HepG2 (cell line): ENCODE measurements around the gene GALNT15. TPM values are rescaled to one million over a fixed set of nuclear protein-coding genes. Genes with fewer than 3 reads are reported as not detected.
A peak's percentile ranks its signal among the peaks of the same experiment; 100 is the strongest.

ENCODE experiments used
- CTCF ChIP-seq: sonication (generic); formaldehyde crosslinking; IDR thresholded peaks from 2 replicates; pipeline ENCODE4 v1.5.0; 2020; ENCODE audit warnings: mild to moderate bottlenecking, missing genetic modification reagents, moderate library complexity
- EP300 ChIP-seq, 3 experiments: sonication (generic) in 1 of 3; formaldehyde crosslinking in 1 of 3; IDR thresholded peaks; 2 replicates each; pipeline versions ENCODE4 v1.5.1 to v1.6.1; 2011 to 2020; ENCODE audit warnings: low read depth in 2 of 3, low read length in 2 of 3, borderline replicate concordance in 1 of 3, improper control_type of control experiment in 1 of 3, mild to moderate bottlenecking in 1 of 3, missing genetic modification reagents in 1 of 3, moderate library complexity in 1 of 3
- GABPB1 ChIP-seq: IDR thresholded peaks from 2 replicates; pipeline ENCODE4 v1.6.1; 2016; ENCODE audit warnings: mild to moderate bottlenecking, missing genetic modification reagents, moderate library complexity, missing compliant biosample characterization
- IKZF5 ChIP-seq: IDR thresholded peaks from 2 replicates; pipeline ENCODE4 v1.6.1; 2018; ENCODE audit warnings: missing genetic modification reagents, mild to moderate bottlenecking, missing compliant biosample characterization
- JARID2 ChIP-seq: sonication (generic); formaldehyde crosslinking; IDR thresholded peaks from 2 replicates; pipeline ENCODE4 v1.8.1; 2023; ENCODE audit warnings: missing genetic modification reagents, inconsistent platforms; ENCODE audit not compliant: insufficient replicate concordance
- KLF9 ChIP-seq: IDR thresholded peaks from 2 replicates; pipeline ENCODE4 v1.6.1; 2016; ENCODE audit warnings: low read depth
- MAX ChIP-seq: IDR thresholded peaks from 2 replicates; pipeline ENCODE4 v1.6.1; 2012; ENCODE audit warnings: inconsistent platforms
- MTA1 ChIP-seq: sonication (generic); formaldehyde crosslinking; IDR thresholded peaks from 2 replicates; pipeline ENCODE4 v1.4.0; 2020; ENCODE audit warnings: missing genetic modification reagents, mild to moderate bottlenecking, borderline replicate concordance
- PBX2 ChIP-seq: IDR thresholded peaks from 2 replicates; pipeline ENCODE4 v1.6.1; 2016; ENCODE audit warnings: control low read depth
- RFXAP ChIP-seq: sonication (generic); formaldehyde crosslinking; IDR thresholded peaks from 2 replicates; pipeline ENCODE4 v1.4.0; 2020; ENCODE audit warnings: missing genetic modification reagents, borderline replicate concordance
- SIX4 ChIP-seq: sonication (generic); formaldehyde crosslinking; IDR thresholded peaks from 2 replicates; pipeline ENCODE4 v1.4.0; 2020; ENCODE audit warnings: missing genetic modification reagents
- SMAD9 ChIP-seq: sonication (generic); formaldehyde crosslinking; IDR thresholded peaks from 2 replicates; pipeline ENCODE4 v1.5.1; 2020; ENCODE audit warnings: mild to moderate bottlenecking, missing genetic modification reagents
- ZFAT ChIP-seq: sonication (generic); formaldehyde crosslinking; conservative IDR thresholded peaks from 2 replicates; pipeline ENCODE4 v1.8.1; 2023; ENCODE audit warnings: missing genetic modification reagents, inconsistent platforms
- ZKSCAN1 ChIP-seq: fragments of 150-350 bp; IDR thresholded peaks from 2 replicates; pipeline ENCODE4 v1.6.1; 2014; ENCODE audit warnings: low read length
- ZMYM4 ChIP-seq: sonication (generic); formaldehyde crosslinking; IDR thresholded peaks from 2 replicates; pipeline ENCODE4 v1.8.1; 2023; ENCODE audit warnings: mild to moderate bottlenecking, missing genetic modification reagents
- ZNF382 ChIP-seq: sonication (generic); formaldehyde crosslinking; IDR thresholded peaks from 2 replicates; pipeline ENCODE4 v1.5.0; 2020; ENCODE audit warnings: missing genetic modification reagents, mild to moderate bottlenecking, borderline replicate concordance
- ZNF44 ChIP-seq: sonication (generic); formaldehyde crosslinking; IDR thresholded peaks from 2 replicates; pipeline ENCODE4 v1.5.1; 2020; ENCODE audit warnings: mild to moderate bottlenecking, missing genetic modification reagents
- ZNF639 ChIP-seq: conservative IDR thresholded peaks from 2 replicates; pipeline ENCODE4 v1.6.1; 2018; ENCODE audit warnings: missing genetic modification reagents
- ZNF720 ChIP-seq: sonication (generic); formaldehyde crosslinking; IDR thresholded peaks from 2 replicates; pipeline ENCODE4 v1.4.0; 2020; ENCODE audit warnings: missing genetic modification reagents
- ZNF761 ChIP-seq: sonication (generic); formaldehyde crosslinking; conservative IDR thresholded peaks from 2 replicates; pipeline ENCODE4 v1.4.0; 2020; ENCODE audit warnings: mild to moderate bottlenecking, missing genetic modification reagents
- ZNF773 ChIP-seq: sonication (generic); formaldehyde crosslinking; IDR thresholded peaks from 2 replicates; pipeline ENCODE4 v1.4.0; 2020; ENCODE audit warnings: missing genetic modification reagents, borderline replicate concordance
- ZNF891 ChIP-seq: sonication (generic); formaldehyde crosslinking; IDR thresholded peaks from 2 replicates; pipeline ENCODE4 v1.5.0; 2020; ENCODE audit warnings: mild to moderate bottlenecking, missing genetic modification reagents
- polyA plus RNA-seq, 8 experiments: library from polyadenylated mRNA; depleted of rRNA in 3 of 8; stranded (reverse) in 7 of 8; unstranded in 1 of 8; fragments of >200 nt; fragmentation: Illumina TruSeq in 4 of 8; extraction: Trizol in 4 of 8; gene quantifications; 2 replicates each; pipeline versions ENCODE4 v1.2.1 to v1.2.3, GENCODE V29; 2011 to 2016; ENCODE audit warnings: low read depth in 4 of 8, missing spikeins in 1 of 8, mixed read lengths in 1 of 8; ENCODE audit not compliant: insufficient read depth in 1 of 8
- total RNA-seq, 5 experiments: library from RNA; depleted of rRNA; stranded (reverse); fragments of >200 nt; fragmentation: Illumina TruSeq; extraction: Trizol; gene quantifications; 2 replicates each; pipeline ENCODE4 v1.2.3, GENCODE V29; 2016; ENCODE audit warnings: low read depth in 1 of 5
- TF ChIP-seq, protein P1 (sequence below): sonication (generic); formaldehyde crosslinking; conservative IDR thresholded peaks from 2 replicates; pipeline ENCODE4 v1.8.1; 2023; ENCODE audit warnings: missing genetic modification reagents

The GALNT15 gene
- total and polyA plus RNA-seq, 2 of the 13 experiments (the other 11 are each of a cell fraction or from before 2014, with no cell fraction given), result 0.02 to 0.04 TPM

GRCh38 chr3:16247282-16248061, 73.0 kb downstream of the GALNT15 start (continued):
- TF ChIP-seq MAX, result peak; percentile 70
- no peak for TF ChIP-seq SMAD9 (CRISPR knock-in tag)
- no peak for TF ChIP-seq EP300 (IDR thresholded peaks at IDR 0.05; ENCODE audit: low read depth in 2 of 2, low read length in 2 of 2)
- TF ChIP-seq EP300 (CRISPR knock-in tag; IDR thresholded peaks at IDR 0.05; ENCODE audit: borderline replicate concordance), result no peak
- TF ChIP-seq, protein P1, sequence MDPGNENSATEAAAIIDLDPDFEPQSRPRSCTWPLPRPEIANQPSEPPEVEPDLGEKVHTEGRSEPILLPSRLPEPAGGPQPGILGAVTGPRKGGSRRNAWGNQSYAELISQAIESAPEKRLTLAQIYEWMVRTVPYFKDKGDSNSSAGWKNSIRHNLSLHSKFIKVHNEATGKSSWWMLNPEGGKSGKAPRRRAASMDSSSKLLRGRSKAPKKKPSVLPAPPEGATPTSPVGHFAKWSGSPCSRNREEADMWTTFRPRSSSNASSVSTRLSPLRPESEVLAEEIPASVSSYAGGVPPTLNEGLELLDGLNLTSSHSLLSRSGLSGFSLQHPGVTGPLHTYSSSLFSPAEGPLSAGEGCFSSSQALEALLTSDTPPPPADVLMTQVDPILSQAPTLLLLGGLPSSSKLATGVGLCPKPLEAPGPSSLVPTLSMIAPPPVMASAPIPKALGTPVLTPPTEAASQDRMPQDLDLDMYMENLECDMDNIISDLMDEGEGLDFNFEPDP (CRISPR knock-in tag), result no peak
- TF ChIP-seq KLF9, result no peak
- TF ChIP-seq IKZF5 (CRISPR knock-in tag), result peak; percentile 68; the same call in 1 of the 2 replicates
- TF ChIP-seq ZNF382 (CRISPR knock-in tag), result no peak
- no peak for TF ChIP-seq ZNF44
- no peak for TF ChIP-seq JARID2
- no peak for TF ChIP-seq MTA1 (CRISPR knock-in tag)
- no peak for TF ChIP-seq SIX4 (CRISPR knock-in tag)
- TF ChIP-seq ZNF761 (CRISPR knock-in tag), result no peak
- no peak for TF ChIP-seq RFXAP (CRISPR knock-in tag)
- no peak for TF ChIP-seq ZNF720 (CRISPR knock-in tag)
- peak; percentile 94 for TF ChIP-seq CTCF (CRISPR knock-in tag)
- TF ChIP-seq ZMYM4, result no peak
- peak; percentile 66; the same call in 1 of the 2 replicates for TF ChIP-seq ZNF891
- no peak for TF ChIP-seq ZNF773 (CRISPR knock-in tag)
- no peak for TF ChIP-seq ZKSCAN1
- TF ChIP-seq ZNF639 (CRISPR knock-in tag), result no peak
- no peak; the same call in 1 of the 2 replicates for TF ChIP-seq GABPB1
- no peak for TF ChIP-seq ZFAT
- TF ChIP-seq PBX2 (CRISPR knock-in tag), result no peak
